AG04450 (cell line): ENCODE results near the gene AURKAIP1. TPM values are rescaled to one million over a fixed set of nuclear protein-coding genes. Genes with fewer than 3 reads are reported as not detected.
A peak's percentile ranks its signal among the peaks of the same experiment; 100 is the strongest.
"Not testable (repeated sequence)": the region's sequence is repeated elsewhere in the genome, so short reads cannot be mapped to it uniquely, and the experiment has no call there.

Experiments used
- CTCF ChIA-PET: fragments of 300-600, 350-600 bp; formaldehyde crosslinking; extraction: SDS; loops from one replicate; lab custom pipeline; 2022; ENCODE audit warnings: antibody characterized with exemption, inconsistent platforms; lab: Charles Lee
- POLR2A ChIA-PET: fragments of 350-600 bp; formaldehyde crosslinking; extraction: SDS; loops from one replicate; lab custom pipeline; 2021; ENCODE audit warnings: antibody characterized with exemption, inconsistent platforms; lab: Yijun Ruan, JAX
- DNase-seq: peaks from one replicate; pipeline ENCODE4 v3.0.0-alpha.2; 2011; ENCODE audit warnings: low read depth, low spot score
- H3K27ac ChIP-seq: one replicate; pipeline ENCODE4 v1.5.1; 2012; ENCODE audit warnings: low read depth, low read length, control low read depth
- H3K27me3 ChIP-seq: one replicate; pipeline ENCODE4 v1.6.0; 2012; ENCODE audit warnings: low read length; ENCODE audit not compliant: control insufficient read depth, insufficient read depth
- H3K4me3 ChIP-seq: 2 replicates; pipeline ENCODE4 v1.5.1; 2011; ENCODE audit warnings: mild to moderate bottlenecking, low read depth, low read length, control low read depth
- H3K9me3 ChIP-seq: 2 replicates; pipeline ENCODE4 v1.5.1; 2012; ENCODE audit warnings: low read length; ENCODE audit not compliant: control insufficient read depth, insufficient read depth
- polyA plus RNA-seq: library from polyadenylated mRNA; depleted of rRNA; stranded (reverse); fragments of >200 nt; gene quantifications from 2 replicates; pipeline ENCODE4 v1.2.3, GENCODE V29; 2011
- TF ChIP-seq, protein P1 (sequence below): IDR thresholded peaks from 2 replicates; pipeline ENCODE4 v1.5.1; 2011; ENCODE audit warnings: low read depth, low read length, control low read depth, inconsistent platforms

Gene AURKAIP1
- polyA plus RNA-seq, 1 experiment: 54.3 TPM

- Histone ChIP-seq H3K27me3 (no peaks in the 10 kb centered on the region), H3K27ac (no peak overlapping the region), H3K9me3 (peaks cover 15% of the 10 kb centered on the region), H3K4me3 (no peak overlapping the region)
- TF ChIP-seq, protein P1, sequence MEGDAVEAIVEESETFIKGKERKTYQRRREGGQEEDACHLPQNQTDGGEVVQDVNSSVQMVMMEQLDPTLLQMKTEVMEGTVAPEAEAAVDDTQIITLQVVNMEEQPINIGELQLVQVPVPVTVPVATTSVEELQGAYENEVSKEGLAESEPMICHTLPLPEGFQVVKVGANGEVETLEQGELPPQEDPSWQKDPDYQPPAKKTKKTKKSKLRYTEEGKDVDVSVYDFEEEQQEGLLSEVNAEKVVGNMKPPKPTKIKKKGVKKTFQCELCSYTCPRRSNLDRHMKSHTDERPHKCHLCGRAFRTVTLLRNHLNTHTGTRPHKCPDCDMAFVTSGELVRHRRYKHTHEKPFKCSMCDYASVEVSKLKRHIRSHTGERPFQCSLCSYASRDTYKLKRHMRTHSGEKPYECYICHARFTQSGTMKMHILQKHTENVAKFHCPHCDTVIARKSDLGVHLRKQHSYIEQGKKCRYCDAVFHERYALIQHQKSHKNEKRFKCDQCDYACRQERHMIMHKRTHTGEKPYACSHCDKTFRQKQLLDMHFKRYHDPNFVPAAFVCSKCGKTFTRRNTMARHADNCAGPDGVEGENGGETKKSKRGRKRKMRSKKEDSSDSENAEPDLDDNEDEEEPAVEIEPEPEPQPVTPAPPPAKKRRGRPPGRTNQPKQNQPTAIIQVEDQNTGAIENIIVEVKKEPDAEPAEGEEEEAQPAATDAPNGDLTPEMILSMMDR: no peak
- no peak for DNase-seq
- ChIA-PET CTCF (no interaction called here), POLR2A (no interaction called here)
Measured at GRCh38 chr1:1411626-1412025, 36.6 kb upstream of the AURKAIP1 start.

DNA sequence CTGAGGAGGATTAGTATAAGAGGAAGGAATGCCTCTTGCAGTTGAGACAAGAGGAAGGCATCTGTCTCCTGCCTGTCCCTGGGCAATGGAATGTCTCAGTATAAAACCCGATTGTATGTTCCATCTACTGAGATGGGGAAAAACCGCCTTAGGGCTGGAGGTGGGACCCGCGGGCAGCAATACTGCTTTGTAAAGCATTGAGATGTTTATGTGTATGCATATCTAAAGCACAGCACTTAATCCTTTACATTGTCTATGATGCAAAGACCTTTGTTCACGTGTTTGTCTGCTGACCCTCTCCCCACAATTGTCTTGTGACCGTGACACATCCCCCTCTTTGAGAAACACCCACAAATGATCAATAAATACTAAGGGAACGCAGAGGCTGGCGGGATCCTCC lies 35.2 kb upstream of the AURKAIP1 start:
- H3K4me3 ChIP-seq, CTCF ChIA-PET, POLR2A ChIA-PET, H3K27me3 ChIP-seq, DNase-seq, H3K27ac ChIP-seq: not testable (repeated sequence)
- H3K9me3 ChIP-seq: peaks cover 15% of the 10 kb centered on the region

- Histone ChIP-seq H3K4me3 (peak overlapping the region; percentile 81), H3K9me3 (peaks cover 15% of the 10 kb centered on the region), H3K27me3 (no peaks in the 10 kb centered on the region), H3K27ac (no peak overlapping the region)
- ChIA-PET CTCF (interaction anchor here (0.8 kb wide), 1 partner anchor 21 kb away, joined by 3 read pairs; no protein-coding TSS in a partner anchor), POLR2A (interaction anchor here (0.7 to 2.0 kb wide), 5 partner anchors 9 to 34 kb away, joined by 3 to 15 read pairs (median 4); partner anchors contain the start of genes AURKAIP1 and CCNL2)
- TF ChIP-seq, protein P1: no peak
- DNase-seq: no peak
Measured at GRCh38 chr1:1407636-1408318, 32.8 kb upstream of the AURKAIP1 start.

DNA sequence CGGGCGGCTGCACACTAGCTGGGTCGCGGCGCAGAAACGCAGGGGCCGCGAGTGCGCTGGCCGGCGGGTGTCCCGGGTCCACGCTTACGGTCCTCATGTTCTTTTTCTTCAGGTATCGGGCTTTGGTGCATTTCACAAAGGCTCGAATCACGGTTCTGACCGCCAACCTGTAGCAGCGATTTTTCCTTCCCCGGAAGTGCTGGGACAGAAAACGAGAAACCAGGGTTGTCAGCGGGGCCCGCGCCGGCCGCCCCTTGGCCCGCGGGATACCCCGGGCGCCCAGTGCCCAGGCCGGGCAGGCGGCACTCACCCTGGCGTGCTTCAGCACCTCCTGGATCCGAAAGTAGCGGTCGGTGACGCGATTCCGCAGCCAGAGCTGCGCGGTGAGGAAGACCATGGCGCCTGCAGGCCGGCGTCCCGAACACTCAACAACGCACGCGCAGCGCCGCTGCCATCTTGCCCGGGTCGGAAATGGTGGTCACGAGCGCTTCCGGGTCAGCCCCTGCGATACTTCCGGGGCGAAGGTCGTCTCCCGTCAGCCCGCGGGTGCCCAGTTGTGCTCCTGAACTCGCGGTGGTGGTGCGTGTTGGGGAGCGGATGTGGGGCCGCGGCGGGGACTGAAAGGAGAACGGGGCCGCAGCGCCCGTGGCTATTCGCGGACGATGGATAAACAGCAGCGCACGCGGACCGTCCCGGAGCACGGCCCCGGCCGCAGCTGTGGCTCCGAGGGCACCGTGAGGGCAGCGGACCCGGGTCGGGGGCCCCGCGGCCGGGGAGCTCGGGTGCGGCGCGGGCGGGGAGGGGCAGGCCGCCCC lies 32.0 kb upstream of the AURKAIP1 start, which contains the start of gene MRPL20:
MRPL20 (minus strand) TSS at position 473 of the 815 bp plus-strand sequence; CDS start at position 397, 76 bp downstream.
- ChIA-PET CTCF (interaction anchor here (0.8 kb wide), 1 partner anchor 22 kb away, joined by 3 read pairs; no protein-coding TSS in a partner anchor), POLR2A (interaction anchor here (0.7 to 2.0 kb wide), 7 partner anchors 8 to 34 kb away, joined by 3 to 15 read pairs (median 4); partner anchors contain the start of genes AURKAIP1 and CCNL2)
- peak within 1 kb of the TSS; percentile 11 for H3K27ac ChIP-seq
- peak within 1 kb of the TSS; percentile 81 for H3K4me3 ChIP-seq
- peak; percentile 63 for DNase-seq
- H3K27me3 ChIP-seq: no peaks in the 10 kb centered on the region
- TF ChIP-seq, protein P1: no peak
- H3K9me3 ChIP-seq: peaks cover 9% of the 10 kb centered on the region

DNA sequence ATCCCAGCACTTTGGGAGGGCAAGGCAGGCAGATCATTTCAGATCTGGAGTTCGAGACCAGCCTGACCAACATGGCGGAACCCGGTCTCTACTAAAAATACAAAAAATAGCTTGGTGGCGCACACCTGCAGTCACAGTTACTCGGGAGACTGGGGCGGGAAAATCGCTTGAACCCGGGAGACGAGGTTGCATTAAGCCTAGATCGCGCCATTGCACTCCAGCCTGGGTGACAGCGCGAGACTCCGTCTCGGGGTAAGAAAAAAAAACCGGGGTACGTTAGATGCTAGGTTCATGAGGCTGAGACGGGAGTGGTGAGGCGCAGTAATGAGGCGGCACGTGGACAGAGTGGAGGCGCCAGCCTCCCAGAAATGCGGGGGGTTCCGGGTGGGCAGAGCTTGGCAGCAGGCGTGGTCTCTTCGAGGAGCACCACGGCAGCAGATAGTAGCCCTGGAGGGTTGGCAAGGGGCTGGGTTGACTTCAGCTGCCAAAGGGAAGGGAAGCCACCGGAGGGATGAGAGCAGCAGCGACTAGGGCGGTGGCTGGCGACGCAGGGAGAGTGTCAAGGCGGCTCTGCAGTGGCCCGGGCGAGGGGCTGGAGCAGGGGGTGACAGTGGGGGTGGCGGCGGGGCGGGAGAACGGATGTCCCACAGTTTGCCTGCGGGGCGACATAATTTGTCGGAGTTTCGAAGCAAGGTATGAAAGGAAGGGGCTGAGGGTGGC lies 31.3 kb upstream of the AURKAIP1 start:
- peak overlapping the region; percentile 11 for H3K27ac ChIP-seq
- no peak for DNase-seq
- ChIA-PET POLR2A (interaction anchor here (0.9 to 2.0 kb wide), 4 partner anchors 7 to 31 kb away, joined by 3 to 15 read pairs (median 4); partner anchors contain the start of genes AURKAIP1 and CCNL2), CTCF (interaction anchor here (0.9 kb wide), 1 partner anchor 35 kb away, joined by 4 read pairs; no protein-coding TSS in a partner anchor)
- TF ChIP-seq, protein P1: no peak
- peak overlapping the region; percentile 81 for H3K4me3 ChIP-seq
- H3K9me3 ChIP-seq: peaks cover 2% of the 10 kb centered on the region; the same call in 1 of the 2 replicates
- H3K27me3 ChIP-seq: no peaks in the 10 kb centered on the region
